Measurements from ENCODE around the gene SLC6A9.

SLC6A9 gene

DNA sequence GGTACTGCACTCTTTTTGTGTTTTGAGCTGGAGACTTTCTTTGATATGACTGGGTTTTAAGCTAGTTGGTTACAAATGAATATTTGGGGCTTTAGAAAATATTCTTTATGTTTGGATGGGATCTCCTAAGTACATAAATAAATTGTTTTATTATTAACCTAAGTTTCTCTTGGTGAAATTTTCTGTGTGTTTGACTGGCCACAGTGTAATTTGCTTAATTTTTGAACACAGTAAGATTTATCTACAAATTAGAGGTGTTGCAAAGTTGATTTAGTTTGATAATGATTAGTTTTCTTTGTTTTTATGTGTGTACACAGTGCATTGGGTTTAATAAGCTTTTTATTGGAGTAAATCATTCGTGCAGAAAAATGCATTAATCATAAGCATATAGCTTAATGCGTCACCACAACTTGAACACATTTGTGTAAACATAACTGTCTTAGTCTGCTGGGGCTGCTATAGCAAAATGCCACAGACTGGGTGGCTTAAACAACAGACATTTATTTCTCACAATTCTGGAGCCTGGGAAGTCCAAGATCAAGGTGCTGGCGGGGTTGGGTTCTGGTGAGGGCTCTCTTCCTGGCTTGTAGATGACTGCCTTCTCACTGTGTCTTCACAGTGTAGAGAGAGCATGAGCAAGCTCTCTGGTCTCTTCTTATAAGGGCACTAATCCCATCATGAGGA lies 17.4 kb upstream of the SLC6A9 start:
- DNase-seq (ENCODE audit: low spot score) = no peak

DNA sequence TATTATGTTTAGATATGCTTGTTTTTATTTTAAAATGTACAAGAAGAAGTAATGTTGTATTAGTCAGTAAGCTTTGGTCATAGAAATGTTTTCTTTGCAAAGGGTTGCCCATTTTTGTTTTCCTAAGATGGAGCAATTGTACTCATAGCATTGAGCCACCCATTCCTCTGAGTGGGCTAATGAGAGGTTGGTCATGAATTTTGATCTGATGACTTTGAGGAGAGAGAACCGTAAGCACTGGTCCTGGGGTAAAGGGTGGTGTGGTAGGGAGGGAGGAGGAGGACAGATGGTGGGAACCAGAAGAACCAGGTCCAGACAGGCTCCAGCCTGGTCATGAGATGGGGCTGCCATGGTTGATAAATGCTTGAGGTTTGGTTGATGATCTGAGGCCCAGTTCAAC lies 15.9 kb upstream of the SLC6A9 start:
- DNase-seq (ENCODE audit: low spot score) = no peak

DNA sequence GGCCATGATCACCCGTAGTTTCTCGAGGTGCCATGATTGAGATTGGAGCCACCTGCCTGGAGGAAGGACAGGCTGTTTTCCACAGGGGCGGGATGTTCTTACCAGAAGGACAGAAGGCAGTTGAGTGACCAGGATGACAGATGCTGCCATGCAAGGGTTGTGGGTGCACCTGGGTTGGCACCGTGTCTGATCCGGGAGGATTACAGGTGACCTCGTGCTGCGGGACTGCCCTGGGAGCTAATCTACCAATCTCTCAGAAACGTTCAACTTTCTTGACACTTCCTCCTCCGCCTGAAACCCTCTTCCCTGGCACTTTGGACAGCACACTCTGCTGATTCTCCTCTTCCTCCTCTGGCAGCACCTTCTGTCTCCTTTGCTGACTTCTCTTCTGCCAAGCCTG lies 13.8 kb upstream of the SLC6A9 start:
- no peak for DNase-seq (ENCODE audit: low spot score)

DNA sequence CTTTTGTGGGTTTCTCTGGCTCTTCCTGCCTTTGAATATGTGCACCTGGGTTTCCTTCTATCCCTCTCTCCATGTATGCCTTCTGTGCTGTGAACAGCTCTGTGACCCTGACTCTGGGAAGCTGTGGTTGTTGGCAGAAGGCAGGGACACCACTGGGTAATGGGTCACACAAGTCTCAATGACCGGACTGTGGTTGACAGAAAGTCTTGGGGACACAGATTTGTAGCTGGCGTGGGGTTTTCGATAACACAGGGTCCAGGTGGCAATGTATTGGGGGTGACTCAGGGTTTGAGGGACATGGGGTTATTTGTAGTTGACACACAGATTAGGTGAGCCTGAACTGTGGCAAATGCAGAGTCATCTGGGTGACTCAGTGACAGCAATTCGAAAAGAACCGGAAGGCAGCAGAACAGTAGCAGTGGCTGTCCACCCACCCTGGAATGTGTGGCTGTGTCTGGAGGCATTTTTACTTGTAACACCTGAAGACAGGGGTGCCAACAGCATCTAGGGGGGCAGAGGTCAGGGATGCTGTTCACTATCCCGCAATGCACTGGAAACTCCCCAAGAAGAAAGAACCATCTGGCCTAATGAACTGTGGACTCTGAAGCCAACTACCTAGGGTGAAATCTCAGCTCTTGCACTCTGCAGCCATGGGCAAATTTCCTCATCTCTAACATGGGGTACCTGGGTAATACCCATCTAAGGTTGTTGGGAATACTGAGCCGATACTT lies 13.0 kb upstream of the SLC6A9 start:
- DNase-seq (ENCODE audit: low spot score) = no peak

DNA sequence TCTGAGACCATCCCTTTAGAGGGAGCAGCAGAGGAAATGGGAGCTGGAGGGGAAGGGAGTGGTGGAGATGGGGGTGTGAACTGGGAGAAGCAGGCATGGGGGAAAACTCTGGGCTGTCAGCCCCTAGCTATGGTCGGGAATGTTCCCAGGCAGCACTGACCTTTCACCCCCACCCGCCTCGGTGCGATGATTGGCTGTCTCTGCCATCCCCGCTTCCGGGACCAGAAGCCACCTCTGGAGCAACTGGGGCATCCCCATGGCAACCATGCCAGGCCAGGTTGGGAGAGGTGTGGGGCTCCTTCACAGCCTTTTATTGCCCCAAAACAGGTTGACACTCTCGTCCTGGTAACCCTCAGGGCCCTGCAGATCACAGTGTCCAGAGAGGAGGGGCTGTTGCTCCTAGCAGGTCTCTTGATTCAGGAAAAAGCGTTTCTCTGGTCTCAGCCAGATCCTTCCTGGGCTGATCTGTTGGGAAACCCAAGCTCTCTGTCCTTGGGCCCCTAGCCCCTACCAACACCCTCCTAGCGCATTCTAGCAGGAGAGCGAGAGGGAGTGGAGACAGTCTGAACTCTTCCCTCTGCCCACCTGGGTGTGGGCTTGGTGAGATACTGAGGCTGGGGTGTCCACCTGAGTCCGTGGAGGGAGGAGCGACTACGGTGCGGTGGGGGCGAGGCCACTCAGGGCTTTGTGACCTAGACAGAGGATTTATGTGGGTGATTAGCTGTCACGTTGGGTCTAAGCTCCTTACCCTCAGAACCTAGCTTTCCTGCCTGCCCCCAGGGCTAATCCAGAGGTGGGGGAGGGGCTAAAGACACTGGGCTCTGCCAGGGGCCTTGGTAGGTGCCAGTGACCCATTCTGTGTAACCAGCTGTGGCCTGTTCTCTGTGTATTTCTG lies 12.2 kb upstream of the SLC6A9 start:
- DNase-seq (ENCODE audit: low spot score) = no peak

DNA sequence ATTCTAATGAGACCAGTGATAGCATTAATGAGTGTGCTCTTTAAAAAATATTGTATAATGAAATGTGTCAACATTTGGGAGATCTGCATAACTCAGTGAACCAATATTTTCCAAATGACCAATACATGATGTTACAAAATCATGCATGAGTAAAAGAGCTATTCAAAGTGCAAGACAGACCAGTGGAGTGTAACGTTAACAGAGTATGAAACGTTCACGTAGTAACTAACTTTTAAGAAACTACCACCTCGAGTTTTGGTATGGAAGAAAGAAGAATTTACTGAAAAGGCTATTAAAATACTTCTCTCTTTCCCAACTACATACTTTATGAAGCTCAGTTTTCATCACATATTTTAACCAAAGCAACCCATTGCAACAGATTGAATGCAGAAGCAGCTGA lies 9.6 kb upstream of the SLC6A9 start:
- DNase-seq (ENCODE audit: low spot score) = no peak

DNA sequence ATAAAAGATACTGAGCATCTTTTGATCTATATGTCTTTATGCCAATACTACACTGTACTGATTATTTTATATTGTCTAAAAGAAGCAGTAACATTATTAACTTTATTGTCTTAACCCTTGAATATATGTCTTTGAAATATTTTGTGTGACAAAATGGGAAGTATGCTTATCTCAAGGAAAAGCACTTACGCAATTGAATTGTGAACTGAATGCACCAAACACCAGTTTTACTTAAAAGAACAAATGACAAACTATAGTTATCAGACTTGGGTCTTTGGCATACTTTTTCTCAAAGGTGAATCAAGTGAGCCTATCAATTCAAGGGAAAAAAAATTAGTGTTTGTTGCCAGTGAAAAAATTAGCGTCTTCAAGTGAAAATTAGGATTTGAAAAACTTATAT lies 9.2 kb upstream of the SLC6A9 start:
- no peak for DNase-seq (ENCODE audit: low spot score)

DNA sequence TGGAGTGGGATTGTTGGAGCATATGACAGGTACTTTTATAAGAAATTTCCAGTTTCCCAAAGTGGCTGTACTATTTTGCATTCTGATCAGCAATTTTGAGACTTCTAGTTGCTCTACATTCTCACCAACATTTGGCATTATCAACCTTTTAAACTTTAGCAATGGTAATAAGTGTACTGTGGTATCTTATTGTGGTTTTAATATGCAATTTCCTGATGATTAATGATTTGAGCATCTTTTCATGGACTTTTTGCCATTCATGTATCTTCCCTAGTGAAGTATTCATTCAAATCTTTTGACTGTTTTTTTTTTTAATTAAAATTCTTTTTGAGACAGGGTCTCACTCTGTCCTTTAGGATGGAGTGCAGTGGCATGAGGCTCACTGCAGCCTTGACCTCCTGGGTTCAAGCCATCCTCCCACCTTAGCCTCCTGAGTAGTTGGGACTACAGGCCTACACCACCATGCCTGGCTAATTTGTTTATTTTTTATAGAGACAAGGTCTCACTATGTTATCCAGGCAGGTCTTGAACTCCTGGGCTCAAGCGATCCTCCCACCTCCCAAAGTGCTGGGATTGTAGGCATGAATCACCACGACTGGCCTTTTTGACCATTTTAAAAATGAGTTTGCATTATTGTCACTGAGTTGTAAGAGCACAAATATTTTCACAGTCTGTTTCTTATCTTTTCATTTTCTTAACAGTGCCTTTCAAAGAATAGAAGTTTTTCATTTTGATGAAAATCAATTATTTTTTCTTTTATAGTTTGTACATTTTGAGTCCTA lies 7.8 kb upstream of the SLC6A9 start:
- no peak for DNase-seq (ENCODE audit: low spot score)

DNA sequence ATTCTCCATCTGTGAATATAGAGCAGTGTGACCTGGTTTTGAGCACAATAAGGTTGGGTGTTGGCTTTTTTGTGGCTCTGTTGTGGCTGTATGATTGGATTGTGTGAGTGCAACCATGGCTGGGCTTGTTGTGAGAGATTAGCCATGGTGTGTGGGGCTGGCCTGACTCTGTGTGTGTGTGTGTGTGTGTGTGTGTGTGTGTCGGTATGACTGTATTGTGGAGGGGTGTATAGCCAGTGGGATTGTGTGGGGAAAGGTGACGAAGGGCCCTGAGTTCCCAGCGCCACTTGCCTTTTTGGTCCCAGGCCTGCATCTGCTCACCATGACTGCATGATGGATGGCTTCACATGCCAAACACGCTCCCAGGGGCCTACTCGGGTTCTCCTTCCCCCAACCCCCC lies 5.9 kb upstream of the SLC6A9 start:
- DNase-seq (ENCODE audit: low spot score) = no peak

DNA sequence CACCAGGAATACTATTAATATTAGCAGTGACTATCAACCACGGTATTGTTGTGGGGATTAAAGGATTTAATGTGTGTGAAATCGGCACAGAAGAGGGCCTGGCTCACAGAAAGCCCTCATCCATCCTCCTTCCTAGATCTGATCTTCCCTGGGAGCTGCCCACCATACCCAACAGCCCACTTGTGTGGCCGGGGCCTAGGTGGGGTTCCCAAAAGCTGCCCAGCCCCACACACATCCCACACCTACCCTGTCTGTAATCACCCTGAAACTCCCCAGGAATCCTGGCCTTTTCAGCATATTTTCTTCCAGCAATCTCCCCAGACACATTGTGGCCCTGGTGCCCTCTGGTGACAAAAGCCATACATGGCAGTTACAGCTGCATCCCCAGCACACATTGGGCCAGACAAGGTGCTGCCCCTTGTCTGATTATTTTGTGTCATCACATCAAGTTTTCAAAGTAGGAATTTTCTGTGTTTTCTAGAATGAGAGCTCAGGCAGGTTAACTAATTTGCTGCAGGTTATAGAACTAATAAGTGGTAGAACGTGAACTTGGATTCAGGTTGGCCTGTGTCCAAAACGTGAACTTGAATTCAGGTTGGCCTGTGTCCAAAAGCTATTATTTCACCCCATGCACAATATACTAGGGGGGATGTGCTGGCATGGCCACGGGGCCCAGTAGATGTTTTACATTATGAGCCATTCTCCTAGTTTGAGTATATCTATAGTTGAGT lies 5.3 kb upstream of the SLC6A9 start:
- peak; percentile 72 for DNase-seq (ENCODE audit: low spot score)

DNA sequence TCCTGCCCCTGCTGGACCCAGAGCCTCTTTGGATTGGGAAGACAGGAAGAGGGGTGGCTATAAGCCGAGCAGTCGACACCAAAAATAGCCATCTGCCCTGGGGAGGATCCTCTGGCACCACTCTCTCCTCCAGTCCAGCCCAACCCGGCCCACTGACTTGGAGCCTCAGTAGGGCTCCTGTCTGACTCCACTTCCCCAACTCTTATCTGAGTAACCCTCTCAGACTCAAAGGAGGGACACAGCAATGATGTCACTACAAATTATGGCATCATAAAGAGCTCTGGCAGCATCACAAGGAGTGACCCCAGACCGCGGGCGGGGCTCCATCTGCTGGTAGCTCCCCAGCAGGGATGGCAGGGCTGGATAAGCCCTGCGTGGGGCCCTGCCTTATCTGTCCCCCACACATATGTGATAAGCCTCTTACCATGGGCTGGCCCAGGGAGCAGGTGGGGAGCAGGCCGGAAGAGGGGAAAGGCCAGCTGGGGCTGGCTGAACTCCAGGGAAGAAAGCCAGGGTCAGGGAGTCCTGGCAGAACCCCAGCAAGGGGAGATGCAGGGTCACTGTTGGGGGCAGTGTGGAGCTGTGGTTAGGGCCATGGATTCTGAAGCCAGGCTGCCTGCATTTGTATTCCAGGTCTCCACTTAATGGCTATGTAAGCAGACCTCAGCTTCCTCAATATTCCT lies 4.6 kb upstream of the SLC6A9 start:
- no peak for DNase-seq (ENCODE audit: low spot score)

DNA sequence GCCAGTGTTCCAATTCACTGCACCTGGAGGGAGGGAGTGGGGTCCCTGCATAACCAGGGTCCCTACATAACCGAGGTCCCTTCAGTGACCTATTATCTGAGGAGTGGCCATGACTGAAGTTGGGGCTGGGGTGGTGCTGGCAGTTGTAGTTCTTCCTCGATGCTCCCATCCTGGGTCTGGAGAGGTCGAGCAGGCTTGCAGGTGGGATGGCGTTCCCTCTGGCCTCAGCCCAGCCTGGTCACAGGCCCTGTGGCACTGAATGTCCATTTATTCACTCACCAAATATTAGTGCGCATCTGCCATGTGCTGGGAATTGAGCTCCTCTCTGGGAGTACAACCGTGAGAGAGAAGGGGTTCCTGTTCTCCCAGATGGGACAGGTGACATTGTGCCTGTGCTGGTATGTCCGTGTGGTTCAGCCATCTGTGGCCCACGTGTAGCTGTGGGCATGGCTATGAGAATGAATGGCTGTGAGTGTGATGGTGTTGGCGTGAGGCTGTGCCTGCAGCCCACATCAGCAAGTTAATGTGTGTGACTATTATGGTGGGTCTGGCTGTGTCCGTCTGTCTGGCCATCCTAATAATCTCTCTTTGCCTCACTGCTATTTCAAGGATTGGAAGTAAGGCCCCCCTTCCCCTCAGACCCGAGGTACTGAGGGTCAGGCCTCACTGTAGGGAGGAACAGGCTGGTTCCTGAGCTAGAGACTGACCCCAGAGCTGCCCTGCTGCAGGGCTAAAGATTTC lies 3.9 kb upstream of the SLC6A9 start:
- DNase-seq (ENCODE audit: low spot score) = no peak

DNA sequence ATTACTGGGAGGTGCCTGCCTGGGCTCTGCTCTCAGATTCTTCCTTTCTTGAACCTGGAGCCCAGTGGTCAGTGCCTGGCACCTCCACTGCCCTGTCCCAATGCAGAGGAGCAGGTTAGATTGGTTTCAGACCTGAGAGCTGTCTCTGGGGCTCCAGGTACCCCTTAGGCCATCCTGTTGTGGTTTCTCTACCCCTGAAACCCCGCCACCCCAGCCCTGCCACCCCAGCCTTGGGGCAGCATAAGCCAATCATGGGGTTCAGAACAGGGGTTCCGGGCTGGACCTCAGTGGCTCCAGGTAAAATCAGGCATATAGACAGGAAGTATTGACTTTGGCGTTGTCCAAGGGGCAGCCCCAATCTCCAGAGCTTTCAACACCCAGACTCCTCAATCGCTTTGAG lies 3.2 kb upstream of the SLC6A9 start:
- DNase-seq (ENCODE audit: low spot score) = no peak

DNA sequence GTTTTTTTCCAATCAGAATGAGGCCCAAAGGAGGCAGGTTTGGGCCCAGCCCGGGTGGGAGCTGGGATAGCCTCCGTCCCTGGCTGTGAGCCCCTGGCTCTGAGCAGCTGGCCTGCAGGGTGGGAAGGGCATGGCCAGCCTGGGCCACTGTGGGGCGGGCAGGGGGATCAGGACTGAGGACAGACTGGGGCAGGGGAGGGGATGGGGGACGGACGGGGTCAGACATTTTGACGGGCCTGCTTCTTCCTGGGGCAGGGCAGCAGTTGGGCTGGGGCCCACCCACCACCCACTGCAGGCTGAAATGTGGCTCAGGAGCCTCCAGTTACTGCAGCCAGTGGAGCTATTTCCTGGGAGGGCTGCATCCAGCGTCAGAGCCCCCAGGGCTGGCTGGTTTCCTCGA lies 2.5 kb upstream of the SLC6A9 start:
- DNase-seq (ENCODE audit: low spot score) = no peak

DNA sequence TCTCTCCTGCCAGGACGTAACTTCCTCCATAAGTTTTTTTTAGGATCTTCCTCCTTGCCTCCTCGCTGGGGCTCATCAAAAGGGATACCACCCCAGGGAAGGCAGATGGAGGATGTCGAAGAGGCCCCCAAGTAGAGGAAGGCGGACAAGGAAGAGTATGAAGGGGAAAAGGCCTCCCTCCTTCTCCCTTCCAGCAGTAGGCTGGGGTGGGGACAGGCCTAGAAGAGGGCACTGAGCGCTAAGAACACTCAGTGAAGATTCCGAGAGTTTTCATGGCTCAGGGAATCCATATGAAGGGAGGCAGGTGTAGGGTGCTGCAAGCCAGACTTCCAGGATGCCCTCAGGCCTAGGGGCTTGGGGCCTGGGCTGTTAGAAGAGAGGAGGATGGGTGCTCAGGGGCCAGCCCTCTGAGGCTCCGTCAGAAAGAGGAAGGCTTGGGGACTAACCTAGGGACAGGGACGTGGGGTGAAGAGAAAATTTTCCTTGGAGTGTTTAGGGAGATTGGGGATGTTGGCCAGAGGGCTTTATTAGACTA lies 1.8 kb upstream of the SLC6A9 start:
- no peak for DNase-seq (ENCODE audit: low spot score)

DNA sequence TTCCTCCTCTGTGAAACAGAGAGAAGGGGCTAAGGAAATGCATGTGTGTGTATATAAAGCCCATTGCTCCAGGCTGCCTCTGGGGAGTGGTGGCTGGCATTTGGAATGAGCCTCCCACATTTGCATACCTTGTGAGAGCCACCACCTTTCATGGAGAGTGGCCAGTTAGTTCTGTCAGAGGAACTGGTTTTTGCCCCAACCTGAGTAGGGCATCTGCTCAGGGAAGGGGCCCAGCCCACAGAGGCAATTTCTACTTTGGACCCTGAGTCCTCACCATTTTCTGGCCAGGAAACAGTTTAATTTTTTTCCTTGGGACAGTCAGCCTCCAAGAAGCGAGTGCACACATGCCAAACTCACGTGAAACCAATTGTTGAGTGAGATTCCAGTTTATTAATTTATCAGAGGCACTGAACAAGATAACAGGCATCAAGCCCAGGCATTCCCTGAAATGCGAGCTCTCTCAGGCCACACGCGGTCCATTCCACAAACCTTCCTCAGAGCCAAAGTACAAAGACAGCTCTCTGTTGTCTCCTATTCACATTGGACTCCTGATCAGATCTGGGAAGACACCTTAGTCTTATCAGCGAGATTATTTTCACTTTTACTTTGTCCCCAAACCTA lies 1.0 kb upstream of the SLC6A9 start:
- no peak for DNase-seq (ENCODE audit: low spot score)

DNA sequence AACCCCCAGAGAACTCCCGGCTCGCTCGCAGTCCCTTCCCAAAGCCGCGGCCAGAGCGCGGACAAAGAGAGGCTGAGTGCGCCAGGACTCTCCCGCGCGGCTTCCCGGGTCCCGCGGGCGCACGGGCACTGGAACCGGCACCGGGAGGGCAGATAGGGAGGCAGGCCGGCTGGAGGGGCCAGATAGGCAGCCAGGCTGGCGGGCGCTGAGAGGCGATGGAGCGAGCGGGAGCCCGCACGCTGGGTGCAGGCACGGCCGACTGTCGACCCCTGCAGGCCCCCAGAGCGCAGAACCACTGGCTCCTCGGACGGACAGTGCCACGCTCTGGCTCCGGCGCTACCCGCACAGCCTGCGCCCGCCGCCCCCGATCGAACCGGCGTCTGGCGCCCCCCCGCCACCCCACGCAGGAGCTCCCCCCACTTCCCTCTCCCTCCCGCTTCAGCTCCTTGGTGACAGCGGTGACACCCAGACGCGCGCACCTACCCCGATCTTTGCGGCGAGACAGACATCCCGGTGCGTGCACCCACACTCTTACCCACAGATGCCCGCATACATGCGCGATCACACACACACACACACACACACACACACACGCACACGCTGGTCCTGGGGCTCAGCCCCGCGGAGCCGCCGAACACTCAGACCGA lies 534 bp downstream of the SLC6A9 start:
- peak; percentile 85 for DNase-seq (ENCODE audit: low spot score)

DNA sequence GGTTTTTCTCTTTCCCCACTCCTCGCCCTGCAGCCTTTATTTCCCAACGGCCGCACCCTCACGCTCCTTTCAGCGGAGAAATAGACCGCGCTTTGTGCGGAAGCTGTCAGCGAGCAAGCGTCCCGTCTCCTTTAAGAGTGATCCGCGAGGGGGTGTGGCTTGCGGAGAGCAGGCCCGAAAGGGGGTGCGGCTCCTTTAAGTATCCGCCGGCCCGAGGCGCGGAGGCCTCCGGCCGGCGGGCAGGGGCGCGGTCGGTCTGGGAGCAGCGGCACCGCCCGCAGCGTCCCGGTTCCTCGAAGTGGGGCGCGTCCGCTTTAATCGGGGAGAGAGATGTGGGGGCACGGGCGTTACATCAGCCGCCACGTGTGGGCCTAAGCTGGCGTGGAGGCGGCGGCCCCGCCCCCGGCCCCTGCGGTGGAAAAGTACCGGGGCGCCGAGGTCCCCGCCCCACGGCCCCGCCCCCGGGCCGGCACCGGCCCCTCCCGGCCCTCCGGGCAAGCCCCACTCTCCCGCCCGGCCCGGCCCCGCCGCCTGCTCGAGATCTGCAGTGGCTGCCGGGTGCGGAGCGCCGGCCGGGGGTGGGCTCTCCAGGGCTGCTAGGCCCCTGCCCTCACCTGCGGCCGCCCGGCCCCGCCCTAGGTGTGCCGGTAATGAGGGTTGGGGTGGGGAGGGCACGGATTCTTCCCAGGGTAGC lies 1.2 kb downstream of the SLC6A9 start:
- DNase-seq (ENCODE audit: low spot score) = peak; percentile 90
